NCI-H1417 (cell line): ENCODE data around the gene CDH23.
A peak's percentile ranks its signal among the peaks of the same experiment; 100 is the strongest.

Source experiments
- DNase-seq, 3 experiments: peaks; one replicate each; lab custom pipeline; 2025; lab: John Stamatoyannopoulos, UW

Gene CDH23

GRCh38 chr10:71756311-71757191, 359.8 kb downstream of the CDH23 start:
- DNase-seq = no peak

DNA sequence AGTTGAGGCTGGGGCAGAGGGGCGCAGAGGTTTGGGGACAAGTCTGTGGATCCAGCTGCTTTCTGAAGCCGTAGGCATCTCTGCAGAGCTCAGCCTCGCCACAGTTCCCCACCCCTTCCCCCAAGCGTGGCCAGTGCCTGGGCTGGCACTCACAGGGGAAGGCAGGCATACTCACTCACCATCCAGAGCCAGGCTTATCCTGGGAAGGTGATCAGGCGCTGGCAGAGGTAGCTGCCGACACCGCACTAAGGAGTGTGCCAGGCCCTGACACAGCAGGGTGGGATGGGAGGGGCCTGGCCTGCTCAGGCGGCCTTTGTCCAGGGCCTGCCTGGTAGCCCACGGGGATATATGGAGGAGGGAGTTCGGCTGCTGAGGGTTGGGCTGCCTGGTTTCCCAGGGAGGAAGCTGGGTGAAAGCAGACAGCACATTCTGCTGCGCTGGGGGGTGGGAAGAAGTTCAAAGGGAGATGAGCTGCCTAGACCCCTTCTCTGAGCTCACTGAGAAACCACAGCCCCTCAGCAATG, 360.7 kb downstream of the CDH23 start:
- DNase-seq = no peak

GRCh38 chr10:71761105-71761511, 364.4 kb downstream of the CDH23 start:
- DNase-seq = no peak

- no peak for DNase-seq
Observed at GRCh38 chr10:71761541-71762113, 364.9 kb downstream of the CDH23 start.

DNA sequence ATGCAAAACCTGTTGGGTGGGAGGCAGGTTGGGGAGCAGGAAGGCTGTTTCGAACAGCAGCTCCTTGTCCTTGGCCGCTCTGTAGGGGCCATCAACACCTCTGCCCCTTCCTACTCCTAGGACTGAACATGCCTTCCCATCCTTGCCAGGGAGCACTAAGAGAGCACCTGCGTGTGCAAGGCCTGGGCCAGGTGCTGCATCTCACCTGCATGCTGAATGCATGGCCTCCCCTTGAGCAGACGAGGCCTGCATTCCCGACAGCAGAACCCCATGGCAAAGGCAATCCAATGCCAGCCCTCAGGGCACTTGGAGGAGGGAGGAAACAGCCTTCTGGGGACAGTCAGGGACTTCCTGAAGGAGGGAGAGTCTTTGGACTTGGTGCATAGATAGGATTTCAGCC, 365.6 kb downstream of the CDH23 start:
- no peak for DNase-seq

GRCh38 chr10:71763352-71764127, 366.8 kb downstream of the CDH23 start:
- DNase-seq = peak in 1 of 3 experiments; percentile 34

- DNase-seq = no peak
Observed at GRCh38 chr10:71765176-71765904, 368.6 kb downstream of the CDH23 start.

DNA sequence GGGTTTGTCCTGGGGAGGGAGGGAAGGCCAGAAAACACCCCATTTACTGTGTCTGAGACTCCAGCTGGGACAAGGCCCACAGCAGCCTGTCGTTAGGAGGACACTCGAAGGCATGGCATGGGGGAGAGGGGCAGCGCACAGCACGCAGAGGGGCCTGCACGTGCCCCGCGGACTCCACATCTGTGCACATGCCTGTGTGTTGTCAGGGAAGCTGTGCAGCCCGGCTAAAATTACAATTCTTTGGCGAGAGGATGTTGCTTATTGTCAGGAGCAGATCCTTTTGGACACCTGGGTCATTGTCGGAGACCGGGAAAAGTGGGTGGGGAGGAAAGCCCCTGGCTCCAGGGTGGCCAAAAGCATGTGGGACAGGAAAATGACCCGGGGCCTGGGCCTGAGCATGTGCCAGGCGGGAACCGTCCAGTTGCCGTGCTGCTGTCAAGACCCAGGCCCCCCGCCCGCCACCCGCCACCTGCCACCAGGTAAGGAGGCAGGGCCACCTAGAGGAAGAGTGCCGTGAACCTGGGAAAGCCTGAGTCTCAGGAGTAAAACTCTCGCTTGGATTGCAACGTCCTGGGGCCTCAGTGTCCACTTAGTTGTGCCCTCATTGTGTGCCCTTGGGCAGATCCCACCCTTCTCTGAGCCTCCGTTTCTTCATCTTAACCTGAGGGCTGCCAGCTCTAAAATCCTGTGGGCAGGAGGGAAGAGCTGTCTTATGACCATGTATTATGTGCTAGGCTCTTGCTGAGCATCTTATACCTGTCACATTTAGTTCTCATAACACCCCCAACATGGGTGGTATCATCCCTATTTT, 369.4 kb downstream of the CDH23 start:
- no peak for DNase-seq

DNA sequence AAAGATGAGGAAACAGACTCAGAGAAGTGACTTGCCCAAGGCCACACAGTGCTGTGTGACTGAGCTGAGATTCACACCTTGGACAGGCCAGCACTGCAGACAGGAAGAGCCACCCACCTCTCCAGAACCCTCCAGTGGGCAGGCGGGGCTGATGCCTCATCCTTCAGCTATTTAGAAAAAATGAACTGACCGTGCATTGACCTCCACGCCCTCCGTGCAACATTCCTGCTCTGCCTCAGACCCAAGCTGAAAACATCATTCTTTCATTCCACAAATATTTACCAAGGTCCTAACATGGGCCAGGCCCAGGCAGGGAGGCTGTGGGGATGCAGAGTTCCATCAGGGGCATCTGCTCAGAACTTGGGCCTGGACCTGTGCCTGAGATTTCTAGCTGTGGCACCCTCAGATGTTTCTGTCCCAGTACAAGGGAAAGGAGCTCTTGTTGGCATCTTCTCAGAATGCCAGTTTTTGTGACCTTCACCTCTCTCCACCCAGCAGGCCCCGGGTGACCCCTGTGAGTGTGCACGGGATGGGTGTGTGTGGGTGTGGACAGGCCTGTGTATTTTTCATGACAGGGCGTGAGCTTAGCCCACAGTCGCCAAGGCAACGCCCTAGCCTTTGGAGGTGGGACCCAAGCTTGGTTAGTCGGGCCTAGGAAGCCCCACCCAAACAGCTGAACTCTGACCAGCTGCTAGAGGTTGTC, 370.1 kb downstream of the CDH23 start:
- DNase-seq = peak in 1 of 3 experiments; percentile 18

- DNase-seq = peak in 1 of 3 experiments; percentile 5
Observed at GRCh38 chr10:71767420-71768035, 370.8 kb downstream of the CDH23 start.

DNA sequence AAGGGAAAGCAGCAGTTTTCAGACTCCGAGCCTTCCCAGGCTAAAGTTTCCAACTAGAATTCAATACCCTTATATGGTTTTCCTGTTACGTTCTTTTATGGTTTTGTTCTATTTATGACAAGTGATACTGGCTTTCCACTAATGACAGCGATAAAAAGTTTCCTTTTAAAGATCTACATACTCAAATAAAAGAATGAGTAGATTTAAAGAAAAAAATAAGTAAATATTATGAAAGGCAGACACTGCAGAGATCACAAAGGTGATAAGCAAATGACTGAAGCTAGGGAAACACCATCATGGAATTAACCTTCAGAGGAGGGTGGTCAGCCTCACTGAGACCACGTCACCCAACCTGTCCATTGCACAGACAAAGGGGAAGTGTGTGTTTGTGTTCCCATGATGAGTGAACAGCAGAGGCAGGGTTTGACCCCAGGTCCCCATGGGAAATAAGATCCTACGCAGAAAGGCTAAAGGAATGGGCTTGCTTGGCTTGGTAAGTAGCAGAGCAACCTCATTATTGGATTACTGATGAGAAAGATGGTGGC, 372.6 kb downstream of the CDH23 start:
- DNase-seq = no peak

DNA sequence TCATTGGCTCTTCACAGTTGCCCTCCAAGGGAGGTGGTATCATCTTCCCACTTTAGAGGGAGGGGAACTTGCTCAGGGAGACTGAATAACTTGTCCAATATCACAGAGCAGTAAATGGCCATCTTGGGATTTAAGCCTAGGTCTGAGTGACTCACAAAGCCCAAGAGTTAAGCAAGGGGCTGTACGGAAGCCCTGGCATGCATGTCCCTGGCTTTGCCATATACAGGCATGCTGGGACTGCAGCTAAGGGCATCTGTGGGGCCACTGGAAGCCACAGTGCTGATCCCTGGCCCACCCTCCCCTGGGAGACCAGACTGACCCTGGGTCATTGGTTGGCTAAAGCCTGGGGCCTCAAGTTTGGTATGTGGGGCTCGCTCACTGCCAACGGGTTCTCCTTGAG, 373.5 kb downstream of the CDH23 start:
- no peak for DNase-seq

DNA sequence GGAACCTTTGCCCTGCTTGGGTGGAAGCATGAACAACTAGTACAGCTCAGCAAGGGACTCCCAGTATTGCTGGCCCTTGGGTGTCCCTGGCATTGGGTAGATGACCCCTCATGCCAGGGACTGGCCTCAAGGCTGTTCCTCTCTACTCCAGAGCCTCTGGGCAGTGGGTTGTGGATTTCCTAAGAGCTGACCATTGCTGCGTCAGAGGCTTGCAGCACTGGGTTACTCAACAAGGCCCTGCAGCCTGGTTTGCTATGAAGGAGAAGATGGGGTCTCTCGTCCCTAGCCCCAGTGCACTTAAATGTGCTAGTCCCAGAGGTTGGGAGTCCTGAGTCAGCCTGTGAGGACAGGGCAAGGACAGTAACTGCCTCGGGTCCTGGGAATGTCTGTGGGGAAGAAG, 374.1 kb downstream of the CDH23 start:
- no peak for DNase-seq

GRCh38 chr10:71771204-71771603, 374.5 kb downstream of the CDH23 start:
- no peak for DNase-seq

DNA sequence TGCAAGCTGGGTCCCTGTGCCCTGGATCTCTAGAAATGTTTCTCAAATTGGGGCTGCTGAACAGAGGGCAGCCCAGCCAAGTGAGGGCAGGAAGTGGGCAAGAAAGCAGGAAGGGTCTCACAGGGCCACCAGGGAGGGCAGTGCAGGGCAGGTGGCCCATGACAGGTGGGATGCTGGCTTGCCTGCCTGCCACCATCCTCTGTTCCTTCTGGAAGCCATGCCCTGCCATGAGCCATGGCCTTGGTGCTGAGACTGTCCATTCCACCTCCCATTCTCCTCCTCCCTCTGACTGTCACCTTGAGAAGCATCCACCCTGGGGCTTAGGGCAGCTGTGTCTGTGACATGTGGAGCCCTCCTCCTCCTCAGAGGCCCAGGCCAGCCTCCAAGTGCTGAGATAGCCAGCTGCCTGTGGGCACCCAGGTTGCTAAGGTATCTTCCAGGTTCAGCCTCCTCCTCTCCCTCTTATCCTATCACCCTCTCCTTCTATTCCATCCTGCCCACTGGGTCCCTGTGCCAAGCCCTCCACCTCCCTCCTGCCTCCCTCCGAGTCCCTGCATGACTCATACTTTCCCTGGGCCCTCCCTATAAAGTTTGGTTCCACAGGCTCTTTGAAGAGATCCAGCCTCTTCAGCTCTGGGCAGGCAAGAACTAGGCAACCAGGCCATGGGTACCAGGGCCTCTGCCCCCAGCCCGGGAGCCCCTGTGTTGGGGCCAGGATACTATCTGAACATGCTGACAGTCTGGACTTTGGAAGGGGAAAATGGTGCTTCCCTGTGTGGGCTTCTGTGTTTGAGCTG, 375.3 kb downstream of the CDH23 start:
- DNase-seq = no peak

DNA sequence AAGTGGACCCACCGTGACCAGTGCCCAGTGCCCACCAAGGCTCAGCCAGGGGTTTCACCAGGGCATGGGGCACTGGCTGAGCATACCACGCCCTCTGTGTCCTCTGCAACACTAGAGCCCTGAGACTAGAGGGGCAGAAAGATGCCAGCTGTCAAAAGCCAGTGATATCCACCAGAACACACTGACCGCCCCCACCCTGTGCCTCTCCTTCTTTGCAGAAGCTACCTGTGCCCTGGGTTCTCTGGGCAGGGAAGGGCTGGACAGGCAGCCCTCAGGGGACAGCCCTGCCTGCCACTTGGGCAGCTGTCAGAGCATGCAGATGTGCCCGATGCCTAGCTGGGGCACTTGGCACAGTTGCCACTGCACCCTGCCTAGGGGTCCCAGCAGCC, 376.1 kb downstream of the CDH23 start:
- DNase-seq = no peak

DNA sequence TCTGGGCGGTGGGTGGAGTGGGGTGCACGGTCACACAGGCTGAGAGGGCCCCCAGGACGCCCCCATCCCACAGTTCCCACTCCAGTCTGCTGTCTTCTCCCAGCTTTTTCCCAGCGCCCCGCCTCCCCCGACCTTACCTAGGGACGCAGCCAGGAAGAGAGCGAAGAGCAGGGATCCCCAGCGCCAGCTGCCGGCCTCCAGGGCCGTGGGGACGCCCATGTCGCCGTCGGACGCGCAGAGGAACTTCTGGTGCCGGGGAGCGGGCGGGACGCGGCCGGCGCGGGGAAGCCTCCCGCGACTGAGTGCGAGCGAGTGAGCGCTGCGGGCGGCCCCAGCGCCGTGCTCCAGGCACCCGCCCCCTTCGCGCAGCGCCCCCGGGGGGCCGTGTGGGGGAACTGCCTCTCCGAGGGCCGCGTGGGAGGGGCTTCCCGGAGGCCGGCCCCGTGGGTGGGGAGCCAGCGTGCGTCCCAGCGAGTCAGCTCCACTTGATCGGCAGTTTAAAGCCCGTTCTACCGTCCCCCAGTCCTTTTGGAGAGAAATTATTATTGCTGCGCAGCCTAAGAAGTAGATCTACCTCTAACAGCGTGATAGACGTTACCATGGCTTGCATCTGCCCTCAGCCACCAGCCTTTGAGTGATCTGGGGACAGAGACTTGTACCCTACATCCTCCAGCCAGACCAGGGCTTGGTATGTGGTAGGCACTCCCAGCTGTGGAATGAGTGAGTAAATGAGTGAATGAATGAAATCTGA, 376.7 kb downstream of the CDH23 start, which contains the start of gene VSIR:
TSS of gene VSIR (minus strand) at position 300 of the 751 bp plus-strand sequence. CDS start at position 219, 81 bp downstream.
- peak; percentile 55 to 72 (median 67) for DNase-seq
